ENCODE results near the gene FOXK2. TPM values are rescaled to one million over a fixed set of nuclear protein-coding genes. Genes with fewer than 3 reads are reported as not detected.

Gene FOXK2
- total RNA-seq, 1 experiment from 2014 or later, result 72.0 TPM

- Histone ChIP-seq H3K4ac (ENCODE audit: low read depth, low read length) (no peak overlapping the region), H3K79me1 (ENCODE audit: insufficient read depth, low read depth, low read length, poor library complexity, severe bottlenecking) (no peaks in the 10 kb centered on the region), H3K9me3 (ENCODE audit: control insufficient read depth, low read depth, low read length) (no peaks in the 10 kb centered on the region), H3T11ph (ENCODE audit: low read length) (no peak overlapping the region), H4K5ac (ENCODE audit: insufficient read length, low read depth, low read length) (no peak overlapping the region), H2BK5ac (ENCODE audit: insufficient read length, low read length) (no peak overlapping the region), H2BK12ac (ENCODE audit: insufficient read length, low read depth, low read length) (no peak overlapping the region), H4K8ac (replicated peaks; ENCODE audit: insufficient read length, low read depth, low read length) (no peak overlapping the region), H3K18ac (ENCODE audit: insufficient read length, low read depth, low read length) (no peak overlapping the region), H4K91ac (ENCODE audit: insufficient read length, low read depth, low read length) (no peak overlapping the region), H3K23ac (ENCODE audit: insufficient read length, low read depth, low read length) (no peak overlapping the region), H2AFZ (ENCODE audit: low read length) (no peak overlapping the region), H3K14ac (ENCODE audit: insufficient read depth, low read length) (no peak overlapping the region), H2BK120ac (ENCODE audit: low read depth, low read length, poor library complexity, severe bottlenecking) (no peak overlapping the region), H3K4me1 (ENCODE audit: insufficient read depth, low read length) (no peaks in the 10 kb centered on the region), H3K27me3 (ENCODE audit: insufficient read depth, low read length) (no peaks in the 10 kb centered on the region), H2AK5ac (ENCODE audit: insufficient read length, low read length) (no peak overlapping the region), H3K56ac (ENCODE audit: insufficient read length, low read depth, low read length) (no peak overlapping the region), H3K27ac (ENCODE audit: insufficient read length, low read depth, low read length) (no peak overlapping the region), H3K9ac (ENCODE audit: extremely low read depth, insufficient read length, low read length) (no peak overlapping the region), H3K23me2 (ENCODE audit: insufficient read length, low read depth, low read length, poor library complexity, severe bottlenecking) (no peaks in the 10 kb centered on the region), H2BK20ac (ENCODE audit: low read depth, low read length, poor library complexity, severe bottlenecking) (no peak overlapping the region), H2BK15ac (ENCODE audit: low read depth, low read length) (no peak overlapping the region), H3K79me2 (ENCODE audit: insufficient read depth, low read length) (no peaks in the 10 kb centered on the region), H3K4me2 (ENCODE audit: insufficient read depth, insufficient read length, low read length) (no peak overlapping the region), H4K20me1 (ENCODE audit: control insufficient read depth, insufficient read depth, insufficient read length) (peaks cover 2% of the 10 kb centered on the region)
- Mint-ChIP-seq H3K27ac (peak overlapping the region in 2 of 3 experiments; percentile 15 to 73; a peak in 2 of 7 replicates), H3K36me3 (ENCODE audit: insufficient read depth in 1 of 3, low read depth in 3 of 3) (peaks cover 35 to 72% (median 69%) of the 10 kb centered on the region in 3 experiments), H3K27me3 (ENCODE audit: low read depth) (no peaks in the 10 kb centered on the region), H3K9me3 (peaks cover 0 to 2% of the 10 kb centered on the region in 2 experiments; a peak in 1 of 5 replicates), H3K4me1 (peaks cover 0 to 3% of the 10 kb centered on the region in 2 experiments; a peak in 2 of 4 replicates), H3K4me3 (no peak overlapping the region; a peak in 1 of 5 replicates)
- no peak for DNase-seq
- no CpG with 5 or more reads among the region's 47 CpGs for WGBS (ENCODE audit: extremely low coverage, insufficient read length, low lambda C conversion rate)
- TF ChIP-seq, protein P1, sequence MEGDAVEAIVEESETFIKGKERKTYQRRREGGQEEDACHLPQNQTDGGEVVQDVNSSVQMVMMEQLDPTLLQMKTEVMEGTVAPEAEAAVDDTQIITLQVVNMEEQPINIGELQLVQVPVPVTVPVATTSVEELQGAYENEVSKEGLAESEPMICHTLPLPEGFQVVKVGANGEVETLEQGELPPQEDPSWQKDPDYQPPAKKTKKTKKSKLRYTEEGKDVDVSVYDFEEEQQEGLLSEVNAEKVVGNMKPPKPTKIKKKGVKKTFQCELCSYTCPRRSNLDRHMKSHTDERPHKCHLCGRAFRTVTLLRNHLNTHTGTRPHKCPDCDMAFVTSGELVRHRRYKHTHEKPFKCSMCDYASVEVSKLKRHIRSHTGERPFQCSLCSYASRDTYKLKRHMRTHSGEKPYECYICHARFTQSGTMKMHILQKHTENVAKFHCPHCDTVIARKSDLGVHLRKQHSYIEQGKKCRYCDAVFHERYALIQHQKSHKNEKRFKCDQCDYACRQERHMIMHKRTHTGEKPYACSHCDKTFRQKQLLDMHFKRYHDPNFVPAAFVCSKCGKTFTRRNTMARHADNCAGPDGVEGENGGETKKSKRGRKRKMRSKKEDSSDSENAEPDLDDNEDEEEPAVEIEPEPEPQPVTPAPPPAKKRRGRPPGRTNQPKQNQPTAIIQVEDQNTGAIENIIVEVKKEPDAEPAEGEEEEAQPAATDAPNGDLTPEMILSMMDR (conservative IDR thresholded peaks at IDR 0.05), result no peak
Measured at GRCh38 chr17:82587234-82588086, 67.9 kb downstream of the FOXK2 start.

Measured in H9 (cell line).